Measurements from ENCODE around the gene OR4S1. TPM values are rescaled to one million over a fixed set of nuclear protein-coding genes. Genes with fewer than 3 reads are reported as not detected.

The OR4S1 gene, protein sequence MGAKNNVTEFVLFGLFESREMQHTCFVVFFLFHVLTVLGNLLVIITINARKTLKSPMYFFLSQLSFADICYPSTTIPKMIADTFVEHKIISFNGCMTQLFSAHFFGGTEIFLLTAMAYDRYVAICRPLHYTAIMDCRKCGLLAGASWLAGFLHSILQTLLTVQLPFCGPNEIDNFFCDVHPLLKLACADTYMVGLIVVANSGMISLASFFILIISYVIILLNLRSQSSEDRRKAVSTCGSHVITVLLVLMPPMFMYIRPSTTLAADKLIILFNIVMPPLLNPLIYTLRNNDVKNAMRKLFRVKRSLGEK
- not detected for total RNA-seq
- not detected for polyA plus RNA-seq
- long read RNA-seq, donor 1: 0 reads
- long read RNA-seq, donor 2: 0 reads
- long read RNA-seq, donor 3: 0 reads

DNA sequence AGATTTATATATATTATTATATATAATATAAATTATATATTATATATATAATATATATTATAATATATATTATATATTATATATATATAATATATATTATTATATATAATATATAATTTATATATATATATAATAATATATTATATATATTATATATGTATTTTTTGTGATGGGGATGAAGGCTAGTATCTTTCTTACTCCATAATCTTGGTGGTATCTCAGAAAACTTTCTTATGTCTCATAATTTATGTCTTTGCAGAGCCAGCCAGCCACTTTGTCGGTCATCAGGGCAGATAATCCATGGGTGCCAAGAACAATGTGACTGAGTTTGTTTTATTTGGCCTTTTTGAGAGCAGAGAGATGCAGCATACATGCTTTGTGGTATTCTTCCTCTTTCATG, at the start of gene OR4S1:
Gene OR4S1 (plus strand): TSS at position 301 of the 400 bp plus-strand sequence. CDS start 0 bp downstream, at position 301.
- Histone ChIP-seq H3K27me3 (no peaks in the 10 kb centered on the region), H3K4me1 (no peaks in the 10 kb centered on the region), H3K36me3 (no peaks in the 10 kb centered on the region), H3K9me3 (peaks cover 0 to 4% (median 0%) of the 10 kb centered on the region in 12 donors), H3K27ac (no peak within 1 kb of the TSS), H3K4me3 (no peak within 1 kb of the TSS)
- no peak for DNase-seq
- intact Hi-C loops (cut with DNase I): loop anchor here in 3 of 10 donors (5.0 to 10.0 kb wide), 2 partner anchors 61 to 134 kb away; partner anchors contain the start of gene OR4X2 (in 1 of the 3)
- TF ChIP-seq, protein P1, sequence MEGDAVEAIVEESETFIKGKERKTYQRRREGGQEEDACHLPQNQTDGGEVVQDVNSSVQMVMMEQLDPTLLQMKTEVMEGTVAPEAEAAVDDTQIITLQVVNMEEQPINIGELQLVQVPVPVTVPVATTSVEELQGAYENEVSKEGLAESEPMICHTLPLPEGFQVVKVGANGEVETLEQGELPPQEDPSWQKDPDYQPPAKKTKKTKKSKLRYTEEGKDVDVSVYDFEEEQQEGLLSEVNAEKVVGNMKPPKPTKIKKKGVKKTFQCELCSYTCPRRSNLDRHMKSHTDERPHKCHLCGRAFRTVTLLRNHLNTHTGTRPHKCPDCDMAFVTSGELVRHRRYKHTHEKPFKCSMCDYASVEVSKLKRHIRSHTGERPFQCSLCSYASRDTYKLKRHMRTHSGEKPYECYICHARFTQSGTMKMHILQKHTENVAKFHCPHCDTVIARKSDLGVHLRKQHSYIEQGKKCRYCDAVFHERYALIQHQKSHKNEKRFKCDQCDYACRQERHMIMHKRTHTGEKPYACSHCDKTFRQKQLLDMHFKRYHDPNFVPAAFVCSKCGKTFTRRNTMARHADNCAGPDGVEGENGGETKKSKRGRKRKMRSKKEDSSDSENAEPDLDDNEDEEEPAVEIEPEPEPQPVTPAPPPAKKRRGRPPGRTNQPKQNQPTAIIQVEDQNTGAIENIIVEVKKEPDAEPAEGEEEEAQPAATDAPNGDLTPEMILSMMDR (IDR thresholded peaks at IDR 0.05): no peak
- no peak for TF ChIP-seq POLR2A (IDR thresholded peaks at IDR 0.05)
- ATAC-seq: no peak
- WGBS, 4 donors: 69 to 83% (median 75%) methylated on average over 1 of the region's 1 CpG

DNA sequence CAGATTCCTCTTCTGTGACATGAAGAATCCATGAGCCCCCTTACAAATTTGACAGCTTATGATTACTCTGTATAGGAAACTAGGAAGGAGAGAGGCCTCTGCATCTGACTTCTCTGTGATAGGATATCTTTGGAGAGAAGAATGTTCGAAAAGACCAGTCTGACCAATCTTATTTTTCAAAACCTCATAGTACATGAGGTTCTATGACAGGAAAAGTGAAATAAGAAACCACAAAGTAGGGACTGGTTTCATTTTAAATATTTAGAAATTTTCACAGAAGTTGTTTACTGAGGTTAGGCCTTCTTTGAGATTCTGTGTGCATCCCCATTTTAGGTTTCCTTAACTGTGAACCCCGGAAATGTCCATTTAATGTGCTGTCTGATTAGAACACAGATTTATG, 44.4 kb upstream of the OR4S1 start:
- intact Hi-C loops (cut with DNase I): no loop called here
- WGBS, 4 donors: 75 to 82% (median 79%) methylated on average over 2 of the region's 2 CpGs
- H3K9me3 ChIP-seq: no peaks in the 10 kb centered on the region
- peaks cover 0 to 3% (median 0%) of the 10 kb centered on the region in 9 donors for H3K27me3 ChIP-seq
- ATAC-seq (no peak), DNase-seq (no peak)
- H3K36me3 ChIP-seq: no peaks in the 10 kb centered on the region
- no peak overlapping the region for H3K27ac ChIP-seq
- no peak overlapping the region for H3K4me3 ChIP-seq
- no peak for TF ChIP-seq POLR2A (IDR thresholded peaks at IDR 0.05)
- TF ChIP-seq, protein P1 (IDR thresholded peaks at IDR 0.05): no peak
- no peaks in the 10 kb centered on the region for H3K4me1 ChIP-seq

DNA sequence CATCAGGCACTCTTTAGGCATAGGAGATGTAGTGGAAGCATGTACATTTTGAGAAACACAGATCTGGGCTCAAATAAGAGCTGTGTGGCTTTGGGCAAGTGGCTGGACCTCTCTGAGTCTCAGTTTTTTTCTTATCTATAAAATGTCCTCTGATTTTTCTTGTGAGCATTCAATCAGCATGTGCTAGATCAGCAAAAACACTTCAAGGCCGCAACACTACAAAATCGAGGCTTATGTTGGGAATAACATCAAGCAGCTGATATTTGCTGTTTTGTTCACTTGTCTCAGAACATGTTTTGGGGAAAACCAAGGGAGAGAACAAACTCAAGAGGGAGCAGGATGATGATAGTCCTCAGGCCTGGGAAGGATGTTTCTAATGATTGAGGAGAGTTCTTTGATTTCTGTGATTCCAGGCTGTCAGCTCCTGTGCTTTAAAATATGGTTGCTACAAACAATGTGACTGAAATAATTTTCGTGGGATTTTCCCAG, 42.6 kb upstream of the OR4S1 start, which contains the start of gene OR4X1:
Gene OR4X1 (plus strand): TSS at position 439 of the 489 bp plus-strand sequence. CDS start 0 bp downstream, at position 439.
- Histone ChIP-seq H3K36me3 (no peaks in the 10 kb centered on the region), H3K27ac (no peak within 1 kb of the TSS), H3K9me3 (no peaks in the 10 kb centered on the region), H3K4me3 (no peak within 1 kb of the TSS), H3K27me3 (no peaks in the 10 kb centered on the region), H3K4me1 (no peaks in the 10 kb centered on the region)
- intact Hi-C loops (cut with DNase I): no loop called here
- no peak for DNase-seq
- no peak for ATAC-seq
- 21 to 34% (median 29%) methylated on average over 3 of the region's 3 CpGs for WGBS, 4 donors
- TF ChIP-seq POLR2A (IDR thresholded peaks at IDR 0.05): no peak
- TF ChIP-seq, protein P1 (IDR thresholded peaks at IDR 0.05): no peak

DNA sequence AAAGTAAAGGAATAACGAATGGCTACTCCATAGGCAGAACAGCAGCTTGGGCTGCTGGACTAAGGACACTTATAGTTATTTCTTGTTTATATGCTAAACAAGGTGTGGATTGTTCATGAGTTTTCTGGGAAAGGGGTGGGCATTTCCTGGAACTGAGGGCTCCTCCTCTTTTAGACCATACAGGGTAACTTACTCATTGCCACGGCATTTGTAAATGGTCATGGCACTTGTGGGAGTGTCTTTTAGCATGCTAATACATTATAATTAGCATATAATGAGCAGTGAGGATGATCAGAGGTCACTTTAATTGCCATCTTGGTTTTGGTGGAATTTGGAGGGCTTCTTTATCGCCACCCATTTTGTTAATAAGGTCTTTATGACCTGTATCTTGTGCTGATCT, 35.4 kb upstream of the OR4S1 start:
- no peak for ATAC-seq
- Histone ChIP-seq H3K4me1 (no peaks in the 10 kb centered on the region), H3K27ac (no peak overlapping the region), H3K4me3 (no peak overlapping the region), H3K9me3 (no peaks in the 10 kb centered on the region), H3K27me3 (no peaks in the 10 kb centered on the region), H3K36me3 (no peaks in the 10 kb centered on the region)
- DNase-seq: no peak
- intact Hi-C loops (cut with DNase I): no loop called here
- WGBS, 4 donors: 63 to 75% (median 69%) methylated on average over 3 of the region's 3 CpGs
- TF ChIP-seq, protein P1 (IDR thresholded peaks at IDR 0.05): no peak
- no peak for TF ChIP-seq POLR2A (IDR thresholded peaks at IDR 0.05)
